Esophagus mucosa (tissue), 1 donor: ENCODE results near the gene C20orf204. TPM values are rescaled to one million over a fixed set of nuclear protein-coding genes. Genes with fewer than 3 reads are reported as not detected.
A peak's percentile ranks its signal among the peaks of the same experiment; 100 is the strongest.

ENCODE experiments used
- ATAC-seq: fragments of 200-7000 bp; cut with Tn5 transposase; one replicate; pipeline ENCODE4 v1.9.1; 2020
- total RNA-seq: library from RNA; stranded (reverse); gene quantifications from one replicate; pipeline ENCODE4 v1.2.4, GENCODE V29; 2023
- donor health status: DM: yes; HTN: yes; CAD: no.

The C20orf204 gene
- total RNA-seq, 1 donor from 2014 or later, result 0.88 TPM

DNA sequence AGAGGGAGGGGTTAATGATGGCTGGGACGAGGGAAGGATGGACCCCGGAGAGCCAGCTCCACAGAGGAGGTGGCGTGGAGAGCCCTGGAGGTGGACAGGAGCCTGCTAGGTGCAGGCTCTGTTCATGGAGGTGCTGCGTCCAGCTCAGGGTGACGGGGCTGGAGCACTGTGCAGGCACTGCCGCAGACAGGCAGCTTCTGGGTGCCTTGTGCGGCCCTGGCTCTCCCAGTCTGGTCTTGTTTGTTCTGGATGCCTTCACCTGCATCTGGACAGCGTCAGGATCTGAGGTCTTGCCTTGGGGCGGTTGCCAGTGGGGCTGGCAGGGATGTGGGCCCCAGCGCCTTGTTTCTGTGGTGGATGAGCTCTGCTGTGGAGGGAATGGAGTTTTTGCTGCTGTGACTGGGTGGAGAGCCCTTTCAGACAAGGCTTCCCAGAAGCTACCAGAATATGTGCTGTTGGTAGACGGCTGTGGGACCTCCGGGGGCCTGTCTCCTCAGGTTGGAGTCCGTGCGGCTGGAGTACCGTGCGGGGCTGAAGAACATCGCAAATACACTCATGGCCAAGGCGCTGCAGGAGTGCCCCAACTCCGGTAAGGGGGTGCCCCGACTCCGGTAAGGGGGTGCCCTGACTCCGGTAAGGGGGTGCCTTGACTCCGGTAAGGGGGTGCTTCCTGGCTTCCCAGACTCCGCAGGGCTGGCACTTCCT lies 7.8 kb upstream of the C20orf204 start:
- no peak for ATAC-seq

GRCh38 chr20:64029293-64030117 lies 6.5 kb upstream of the C20orf204 start:
- ATAC-seq, result no peak

- ATAC-seq, result no peak
Observed at GRCh38 chr20:64030371-64031134, 5.4 kb upstream of the C20orf204 start.

DNA sequence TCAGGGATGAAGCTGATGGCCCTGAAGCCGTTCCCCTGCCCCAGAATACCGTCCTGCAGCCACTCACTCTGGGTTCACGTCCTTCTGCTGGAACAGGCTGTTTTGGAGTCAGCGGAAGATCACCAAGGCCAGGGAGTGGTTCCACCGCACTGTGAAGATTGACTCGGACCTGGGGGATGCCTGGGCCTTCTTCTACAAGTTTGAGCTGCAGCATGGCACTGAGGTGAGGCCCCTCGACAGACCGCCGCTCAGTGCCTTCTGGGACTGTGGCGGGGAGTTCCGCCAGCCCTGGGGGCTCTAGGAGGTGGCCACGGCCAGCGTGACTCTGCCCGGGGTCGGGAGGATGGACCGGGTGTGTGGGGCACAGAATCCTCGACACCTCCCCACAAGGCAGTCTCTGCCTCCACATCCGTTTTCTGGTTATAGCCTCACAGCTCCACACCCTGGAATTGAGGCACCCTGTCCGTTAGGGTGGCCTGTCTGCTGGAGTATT lies 4.1 kb upstream of the C20orf204 start:
- no peak for ATAC-seq

DNA sequence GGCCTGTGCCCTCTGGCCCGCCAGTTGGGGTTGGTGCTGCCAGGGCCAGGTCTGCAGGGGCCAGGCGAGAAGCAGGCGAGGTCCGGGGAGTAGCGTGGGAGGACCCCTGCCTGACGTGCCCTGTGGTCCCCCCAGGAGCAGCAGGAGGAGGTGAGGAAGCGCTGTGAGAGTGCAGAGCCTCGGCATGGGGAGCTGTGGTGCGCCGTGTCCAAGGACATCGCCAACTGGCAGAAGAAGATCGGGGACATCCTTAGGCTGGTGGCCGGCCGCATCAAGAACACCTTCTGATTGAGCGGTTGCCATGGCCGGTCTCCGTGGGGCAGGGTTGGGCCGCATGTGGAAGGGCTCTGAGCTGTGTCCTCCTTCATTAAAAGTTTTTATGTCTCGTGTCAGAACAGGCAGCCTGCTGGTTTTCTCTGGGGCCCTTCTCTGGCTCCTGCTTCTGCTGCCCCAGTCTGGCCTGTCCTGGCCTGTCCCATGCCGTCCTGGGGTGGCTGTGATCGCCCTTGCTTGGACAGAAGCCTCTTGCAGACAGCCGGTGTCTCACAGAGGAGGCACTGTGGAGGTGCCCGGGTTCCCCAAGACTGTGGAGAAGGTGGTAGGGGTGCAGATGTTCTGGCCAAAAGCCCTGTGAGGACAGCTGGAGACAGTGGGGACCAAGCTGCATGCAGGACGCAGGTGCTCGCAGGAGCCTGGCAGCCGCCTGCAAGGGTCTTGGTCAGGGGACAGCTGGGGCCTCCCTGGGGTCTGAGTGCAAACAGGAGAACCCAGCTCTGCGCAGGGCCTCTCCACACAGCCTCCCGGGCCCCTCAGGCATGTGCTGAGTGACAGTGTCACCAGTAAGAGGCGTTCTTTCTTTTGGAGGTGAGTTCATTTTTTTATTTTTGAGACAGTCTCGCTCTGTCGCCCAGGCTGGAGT lies 3.0 kb upstream of the C20orf204 start:
- ATAC-seq, result no peak

GRCh38 chr20:64033981-64034493 lies 1.9 kb upstream of the C20orf204 start:
- ATAC-seq, result no peak

DNA sequence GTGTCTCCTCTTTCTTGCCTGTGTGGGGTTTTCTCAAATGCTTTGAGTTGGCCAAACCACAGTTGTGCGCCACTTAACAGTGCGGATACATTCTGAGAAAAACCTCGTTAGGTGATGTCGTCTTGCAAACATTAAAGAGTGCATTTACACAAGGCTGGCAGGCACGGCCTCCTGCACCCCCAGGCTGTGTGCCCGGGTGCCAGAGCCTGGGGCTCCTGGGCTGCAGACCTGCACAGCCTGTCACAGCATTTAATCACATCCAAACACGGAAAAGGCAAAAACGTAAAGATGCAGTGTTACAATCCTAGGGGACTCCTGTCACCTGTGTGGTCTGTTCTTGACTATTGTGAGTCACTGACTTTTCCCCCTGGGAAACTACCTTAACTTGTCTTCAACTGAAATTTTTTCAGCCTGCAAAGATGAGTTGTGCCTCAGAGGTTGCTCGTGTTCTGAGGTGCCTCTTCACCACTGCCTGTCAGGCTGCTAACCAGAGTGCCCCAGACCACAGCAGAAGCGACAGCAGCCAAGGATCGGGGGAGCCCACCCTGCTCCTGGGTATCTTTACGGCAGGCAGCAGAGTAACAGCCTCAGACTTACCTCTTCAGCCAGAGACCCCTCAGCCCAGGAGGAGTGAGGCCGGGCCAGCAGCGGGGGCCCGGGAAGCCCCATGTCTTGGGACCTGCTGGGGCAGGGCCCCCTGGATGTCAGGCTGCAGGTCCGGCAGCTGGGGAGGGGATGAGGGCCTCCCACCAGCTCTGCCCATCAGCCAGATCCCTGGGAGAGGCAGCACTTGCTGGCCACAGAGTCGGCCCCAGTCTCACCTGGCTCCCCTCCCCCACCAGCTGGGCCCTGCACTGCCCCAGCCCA lies 683 bp upstream of the C20orf204 start:
- no peak for ATAC-seq

DNA sequence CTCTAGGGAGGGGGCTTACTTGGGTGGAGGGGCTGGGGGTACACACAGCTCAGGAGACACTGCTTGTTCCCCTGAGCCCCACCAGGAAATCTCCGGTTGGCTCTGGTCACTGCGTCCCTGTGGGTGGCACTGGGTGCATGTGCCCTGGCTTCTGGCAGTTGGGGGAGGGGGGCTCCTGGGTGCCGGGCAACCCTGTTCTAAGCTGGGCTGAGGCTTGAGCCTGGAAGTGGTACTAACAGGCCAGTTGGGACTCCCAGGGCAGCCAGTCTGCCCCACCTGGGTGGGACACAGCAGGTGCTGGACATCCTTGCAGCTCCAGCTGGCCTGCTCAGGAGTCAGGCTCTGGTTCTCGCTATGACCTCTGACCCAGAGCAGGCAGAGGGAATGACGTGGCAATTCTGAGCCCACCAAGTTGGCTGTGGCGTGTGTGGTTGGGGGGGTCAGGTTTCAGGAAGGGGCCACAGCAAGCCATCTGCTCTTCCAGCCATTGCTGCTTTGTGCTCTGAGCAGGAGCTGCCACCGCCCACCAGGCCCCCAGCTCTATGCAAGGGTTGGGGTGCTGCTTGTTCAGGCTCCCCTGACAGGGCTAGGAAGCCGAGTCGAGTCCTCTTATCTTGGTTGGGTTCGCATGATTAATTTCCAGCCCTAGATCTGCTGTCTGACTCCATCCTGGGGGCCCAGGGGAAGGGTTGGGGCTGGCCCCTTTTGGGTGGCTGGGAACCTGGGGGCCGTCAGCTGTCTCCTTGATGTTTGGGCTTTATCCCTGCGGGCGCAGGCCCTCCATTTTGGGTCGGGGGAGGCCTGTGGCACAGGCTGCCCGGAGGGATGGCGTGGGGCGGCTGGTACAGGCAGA lies 590 bp downstream of the C20orf204 start:
- ATAC-seq, result no peak

- no peak for ATAC-seq
Observed at GRCh38 chr20:64037199-64037497, 1.2 kb downstream of the C20orf204 start.

DNA sequence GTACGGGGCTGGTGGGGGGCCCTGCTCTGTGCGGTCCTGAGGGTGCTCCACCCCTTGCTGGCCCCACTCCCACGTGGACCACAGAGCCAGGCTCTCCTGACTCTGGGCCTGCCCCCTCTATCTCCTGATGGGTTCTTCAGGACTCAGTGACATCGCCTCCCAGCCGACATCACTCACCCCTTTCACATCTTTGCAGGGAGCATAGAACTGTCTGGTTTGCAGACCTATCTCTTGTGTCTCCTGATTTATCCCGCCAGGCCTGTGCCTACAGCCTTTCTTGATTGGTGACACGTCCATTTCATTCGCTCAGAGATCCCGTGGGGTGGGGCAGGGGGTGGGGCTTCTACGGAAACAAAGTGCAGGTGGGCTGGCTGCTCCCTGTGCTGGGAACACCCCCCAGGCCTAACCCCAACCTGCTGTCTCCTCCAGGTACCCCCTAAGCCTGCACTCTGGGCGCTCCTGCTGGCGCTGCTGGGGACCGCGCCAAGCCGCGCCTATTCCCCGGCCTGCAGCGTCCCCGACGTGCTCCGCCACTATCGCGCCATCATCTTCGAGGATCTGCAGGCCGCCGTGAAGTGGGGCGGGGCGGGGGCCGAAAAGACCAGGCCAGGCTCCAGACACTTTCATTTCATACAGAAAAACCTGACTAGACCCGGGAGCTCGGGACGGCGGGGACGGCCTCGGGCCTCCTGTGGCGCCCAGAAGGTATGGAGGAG lies 1.7 kb downstream of the C20orf204 start:
- peak; percentile 3 for ATAC-seq

DNA sequence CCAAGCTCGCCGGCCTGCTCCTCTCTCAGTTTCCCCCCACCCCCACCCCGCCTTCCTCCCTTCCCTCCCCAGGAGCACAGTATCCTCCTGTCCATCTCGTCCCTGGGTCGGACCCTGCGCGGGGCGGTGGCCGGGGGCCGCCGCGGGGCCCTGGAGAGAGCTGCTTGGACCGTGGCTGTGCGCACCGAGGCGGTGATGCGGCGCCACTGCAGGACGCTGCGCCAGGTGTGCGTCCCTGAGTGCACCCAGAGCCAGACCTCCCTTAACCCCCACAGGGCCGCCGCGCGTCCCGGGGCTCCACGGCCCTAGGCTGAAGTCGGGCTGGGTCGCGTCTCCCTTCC lies 2.2 kb downstream of the C20orf204 start:
- peak; percentile 52 for ATAC-seq

GRCh38 chr20:64038565-64039292 lies 2.7 kb downstream of the C20orf204 start:
- ATAC-seq, result peak; percentile 77

DNA sequence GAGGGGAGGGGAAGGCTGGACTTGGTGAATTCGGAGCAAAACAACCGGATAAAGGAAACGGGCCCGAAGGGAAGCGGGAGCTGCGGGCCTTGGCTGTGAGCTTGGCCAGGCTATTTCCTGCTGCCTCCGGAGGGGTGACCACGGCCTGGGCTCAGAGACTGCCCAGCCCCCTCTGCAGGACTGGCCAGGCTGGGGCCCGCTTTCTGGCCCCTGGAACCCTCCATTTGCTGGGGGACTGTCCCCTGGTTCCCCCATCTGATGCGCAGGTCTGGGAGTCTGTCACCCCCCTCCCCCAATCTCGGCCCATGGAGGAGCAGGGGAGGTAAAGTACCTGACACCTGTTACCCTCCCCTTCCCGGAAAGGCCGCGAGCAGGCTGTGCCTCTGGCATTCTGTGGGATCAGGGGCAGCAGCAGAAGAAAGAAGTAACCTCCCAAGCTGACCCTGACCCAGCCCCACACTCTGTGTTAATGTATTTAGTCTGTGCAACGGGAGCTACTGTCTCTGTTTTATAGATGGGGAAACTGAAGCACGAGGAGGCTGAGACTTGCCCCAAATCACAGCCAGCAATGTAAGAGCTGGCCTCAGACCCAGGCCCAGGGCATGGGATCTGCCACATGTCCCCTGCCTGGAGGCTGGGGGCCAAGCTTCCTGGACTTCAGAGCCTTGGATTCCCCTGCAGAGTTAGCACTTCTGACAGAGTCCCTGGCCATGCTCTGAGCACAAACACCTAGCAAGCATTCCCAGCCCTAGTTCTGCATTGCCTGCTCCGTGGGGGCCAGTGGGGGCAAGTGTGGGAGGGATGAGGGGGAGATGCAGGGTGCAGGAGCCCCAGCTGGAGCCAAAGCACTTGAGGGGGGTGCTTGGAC lies 3.5 kb downstream of the C20orf204 start:
- ATAC-seq, result peak; percentile 19

DNA sequence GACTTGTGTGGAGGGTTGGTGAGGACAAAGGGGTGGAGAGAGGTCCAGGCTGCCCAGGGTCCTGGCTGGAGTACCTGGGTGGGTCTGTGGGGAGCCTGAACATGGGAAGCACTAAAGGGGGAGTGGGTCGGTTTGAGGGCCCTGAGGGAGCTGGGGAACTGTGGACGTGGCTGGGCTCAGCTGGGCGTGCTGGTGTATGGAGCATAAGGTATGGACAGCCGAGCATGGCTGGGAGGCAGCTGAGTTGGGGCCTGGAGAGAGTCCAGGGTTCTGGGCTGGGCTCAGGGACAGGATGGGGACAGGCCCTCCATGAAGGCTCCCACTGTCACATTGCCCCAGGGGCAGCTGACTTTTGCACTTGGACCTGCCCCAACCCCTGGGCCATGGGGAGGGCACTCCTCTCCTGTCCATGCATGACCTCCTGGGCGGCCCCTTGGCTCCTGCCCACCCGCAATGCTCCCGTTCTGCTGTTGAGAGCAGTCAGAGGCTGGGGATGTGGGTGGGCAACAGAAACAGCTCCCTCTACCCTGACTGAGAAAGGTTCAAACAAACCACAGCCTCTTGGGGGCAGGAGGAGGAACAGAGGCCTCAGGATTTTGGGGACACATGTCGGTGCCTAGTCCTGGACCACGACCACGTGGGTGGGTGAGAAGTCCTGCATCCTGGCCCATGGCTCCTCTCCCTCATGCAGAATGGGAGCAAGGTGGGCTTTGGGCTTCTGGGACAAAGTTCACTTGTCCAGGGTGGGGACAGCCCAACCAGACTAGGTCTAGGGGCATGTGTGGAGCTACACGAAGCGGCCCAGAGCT lies 4.5 kb downstream of the C20orf204 start:
- ATAC-seq, result no peak

GRCh38 chr20:64041040-64041780 lies 5.2 kb downstream of the C20orf204 start:
- ATAC-seq, result no peak

DNA sequence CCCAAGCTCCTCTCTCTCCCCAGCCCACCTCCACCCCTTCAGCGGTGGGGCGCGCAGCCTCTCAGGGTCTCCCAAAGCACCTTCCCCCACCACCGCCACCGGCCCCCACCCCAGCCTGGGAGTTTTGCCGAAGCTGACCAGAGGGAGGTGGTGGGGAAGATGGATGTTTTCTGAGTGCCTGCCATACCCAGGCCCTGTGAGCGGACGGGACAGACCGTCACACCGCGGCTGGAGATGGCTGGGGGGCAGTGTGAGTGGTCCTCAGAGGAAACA lies 5.7 kb downstream of the C20orf204 start:
- ATAC-seq, result no peak
